ENCODE measurements around the gene CDC20B.

- TF ChIP-seq CTCF (IDR thresholded peaks at IDR 0.05; ENCODE audit: insufficient read depth, low read length) (no peak), GABPA (IDR thresholded peaks at IDR 0.05; ENCODE audit: low read depth) (no peak), REST (IDR thresholded peaks at IDR 0.05; ENCODE audit: insufficient replicate concordance, low read depth) (no peak)
Observed at GRCh38 chr5:55177078-55177477, 4.1 kb upstream of the CDC20B start.
